Uterus (tissue), 2 donors: Measurements from ENCODE around the gene RAD54L.

Source experiments
- POLR2A ChIP-seq, 2 donors: fragments of 450-650 bp; IDR thresholded peaks; one replicate each; pipeline ENCODE4 v1.6.1; 2016; ENCODE audit warnings: antibody characterized with exemption in 2 of 2, mild to moderate bottlenecking in 1 of 2, moderate library complexity in 1 of 2
- TF ChIP-seq, protein P1 (sequence below), 4 experiments: fragments of 200-600 bp in 2 of 4; fragments of 450-650 bp in 2 of 4; sonication (generic) in 2 of 4; IDR thresholded peaks; one replicate each; pipeline ENCODE4 v1.5.1; 2016 to 2019; ENCODE audit warnings: antibody characterized with exemption in 4 of 4, mild to moderate bottlenecking in 2 of 4, moderate library complexity in 1 of 4

DNA sequence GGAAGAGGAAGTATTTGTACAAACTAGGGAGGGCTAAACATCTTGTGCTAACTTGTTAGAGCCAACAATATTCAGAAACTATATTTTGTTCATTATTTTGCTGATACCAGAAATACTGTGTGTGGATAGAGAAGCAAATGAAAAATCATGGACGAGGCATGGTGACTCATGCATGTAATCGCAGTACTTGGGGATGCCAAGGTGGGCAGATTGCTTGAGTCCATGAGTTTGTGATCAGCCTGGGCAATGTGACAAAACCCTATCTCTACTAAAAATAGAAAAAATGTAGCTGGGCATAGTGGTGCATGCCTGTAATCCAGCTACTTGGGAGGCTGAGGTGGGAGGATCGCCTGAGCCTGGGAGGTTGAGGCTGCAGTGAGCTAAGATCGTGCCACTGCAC is 42.4 kb downstream of the RAD54L start:
- TF ChIP-seq, protein P1, sequence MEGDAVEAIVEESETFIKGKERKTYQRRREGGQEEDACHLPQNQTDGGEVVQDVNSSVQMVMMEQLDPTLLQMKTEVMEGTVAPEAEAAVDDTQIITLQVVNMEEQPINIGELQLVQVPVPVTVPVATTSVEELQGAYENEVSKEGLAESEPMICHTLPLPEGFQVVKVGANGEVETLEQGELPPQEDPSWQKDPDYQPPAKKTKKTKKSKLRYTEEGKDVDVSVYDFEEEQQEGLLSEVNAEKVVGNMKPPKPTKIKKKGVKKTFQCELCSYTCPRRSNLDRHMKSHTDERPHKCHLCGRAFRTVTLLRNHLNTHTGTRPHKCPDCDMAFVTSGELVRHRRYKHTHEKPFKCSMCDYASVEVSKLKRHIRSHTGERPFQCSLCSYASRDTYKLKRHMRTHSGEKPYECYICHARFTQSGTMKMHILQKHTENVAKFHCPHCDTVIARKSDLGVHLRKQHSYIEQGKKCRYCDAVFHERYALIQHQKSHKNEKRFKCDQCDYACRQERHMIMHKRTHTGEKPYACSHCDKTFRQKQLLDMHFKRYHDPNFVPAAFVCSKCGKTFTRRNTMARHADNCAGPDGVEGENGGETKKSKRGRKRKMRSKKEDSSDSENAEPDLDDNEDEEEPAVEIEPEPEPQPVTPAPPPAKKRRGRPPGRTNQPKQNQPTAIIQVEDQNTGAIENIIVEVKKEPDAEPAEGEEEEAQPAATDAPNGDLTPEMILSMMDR (IDR thresholded peaks at IDR 0.05): no peak
- TF ChIP-seq POLR2A (IDR thresholded peaks at IDR 0.05): no peak
